ENCODE data around the gene PRDM11.

Gene PRDM11

GRCh38 chr11:45212566-45213315, 66.3 kb downstream of the PRDM11 start:
- no peak for DNase-seq (ENCODE audit: low read depth)

GRCh38 chr11:45213316-45213665, 66.9 kb downstream of the PRDM11 start:
- no peak for DNase-seq (ENCODE audit: low read depth)

GRCh38 chr11:45213717-45214116, 67.3 kb downstream of the PRDM11 start:
- no peak for DNase-seq (ENCODE audit: low read depth)

GRCh38 chr11:45215098-45215865, 68.8 kb downstream of the PRDM11 start:
- DNase-seq (ENCODE audit: low read depth), result no peak

- no peak for DNase-seq (ENCODE audit: low read depth)
These were observed 69.6 kb downstream of the PRDM11 start for GRCh38 chr11:45216031-45216430.

GRCh38 chr11:45216901-45217300, 70.5 kb downstream of the PRDM11 start:
- no peak for DNase-seq (ENCODE audit: low read depth)

- DNase-seq (ENCODE audit: low read depth), result peak; percentile 36
These were observed 71.6 kb downstream of the PRDM11 start for GRCh38 chr11:45217991-45218390.

GRCh38 chr11:45218705-45219104, 72.3 kb downstream of the PRDM11 start:
- no peak for DNase-seq (ENCODE audit: low read depth)

GRCh38 chr11:45219411-45219810, 73.0 kb downstream of the PRDM11 start:
- no peak for DNase-seq (ENCODE audit: low read depth)

GRCh38 chr11:45223496-45223895, 77.1 kb downstream of the PRDM11 start:
- DNase-seq (ENCODE audit: low read depth), result no peak

- DNase-seq (ENCODE audit: low read depth), result no peak
These were observed 78.3 kb downstream of the PRDM11 start for GRCh38 chr11:45224766-45225165.

GRCh38 chr11:45225277-45225676, 78.8 kb downstream of the PRDM11 start:
- no peak for DNase-seq (ENCODE audit: low read depth)

- DNase-seq (ENCODE audit: low read depth), result no peak
These were observed 79.8 kb downstream of the PRDM11 start for GRCh38 chr11:45225961-45226871.

GRCh38 chr11:45226901-45227300, 80.5 kb downstream of the PRDM11 start:
- no peak for DNase-seq (ENCODE audit: low read depth)

- no peak for DNase-seq (ENCODE audit: low read depth)
These were observed 81.4 kb downstream of the PRDM11 start for GRCh38 chr11:45227836-45228235.

GRCh38 chr11:45229401-45230020, 83.1 kb downstream of the PRDM11 start:
- DNase-seq (ENCODE audit: low read depth), result no peak

- DNase-seq (ENCODE audit: low read depth), result no peak
These were observed 86.1 kb downstream of the PRDM11 start for GRCh38 chr11:45232341-45233080.

GRCh38 chr11:45233121-45233803, 86.8 kb downstream of the PRDM11 start:
- peak; percentile 54 for DNase-seq (ENCODE audit: low read depth)

GRCh38 chr11:45233804-45234170, 87.3 kb downstream of the PRDM11 start:
- DNase-seq (ENCODE audit: low read depth), result no peak

- no peak for DNase-seq (ENCODE audit: low read depth)
These were observed 88.0 kb downstream of the PRDM11 start for GRCh38 chr11:45234306-45235006.

Data from amniotic epithelial cell (primary cell).